PC-3 (cell line): ENCODE results near the gene EMP2. TPM values are rescaled to one million over a fixed set of nuclear protein-coding genes. Genes with fewer than 3 reads are reported as not detected.
A peak's percentile ranks its signal among the peaks of the same experiment; 100 is the strongest.

Experiments used
- ATAC-seq: fragments of 200-7000 bp; cut with Tn5 transposase; 2 replicates; pipeline ENCODE4 v1.9.1; 2020; ENCODE audit warnings: mild to moderate bottlenecking, moderate library complexity
- BruUV-seq: library from RNA; stranded (reverse); fragments of 400-500 nt; replicated peaks from 2 replicates; lab custom pipeline; 2021; lab: Mats Ljungman, UMichigan
- CTCF ChIA-PET: fragments of 300-600 bp; sonication (Branson Sonifier 250); formaldehyde crosslinking; loops from one replicate; lab custom pipeline; 2022; ENCODE audit warnings: antibody characterized with exemption; lab: Charles Lee
- POLR2A ChIA-PET: fragments of 300-600 bp; sonication (Branson Sonifier 250); formaldehyde crosslinking; loops from one replicate; lab custom pipeline; 2022; ENCODE audit warnings: antibody characterized with exemption; ENCODE audit not compliant: unreplicated experiment; lab: Charles Lee
- DNase-seq: peaks from one replicate; pipeline ENCODE4 v3.0.0-alpha.2; 2015
- H2AFZ ChIP-seq: fragments of 300-600 bp; sonication (generic); 2 replicates; pipeline ENCODE4 v1.6.0; 2016; ENCODE audit warnings: antibody characterized with exemption, low read length
- H3F3A ChIP-seq: fragments of 300-600 bp; sonication (generic); one replicate; pipeline ENCODE4 v1.6.0; 2017; ENCODE audit warnings: antibody characterized with exemption, low read length, control low read depth, mild to moderate bottlenecking; ENCODE audit not compliant: unreplicated experiment
- H3K27ac ChIP-seq: fragments of 300-600 bp; sonication (generic); 2 replicates; pipeline ENCODE4 v1.5.1; 2016; ENCODE audit warnings: mild to moderate bottlenecking, low read length
- H3K27me3 ChIP-seq: fragments of 300-600 bp; sonication (generic); 2 replicates; pipeline ENCODE4 v1.6.1; 2016; ENCODE audit warnings: low read length, mixed read lengths
- H3K36me3 ChIP-seq: fragments of 300-600 bp; sonication (generic); 2 replicates; pipeline ENCODE4 v1.6.1; 2016; ENCODE audit warnings: low read depth, mixed run types, low read length, mixed read lengths
- H3K4me1 ChIP-seq: fragments of 300-600 bp; sonication (generic); 2 replicates; pipeline ENCODE4 v1.5.1; 2016; ENCODE audit warnings: low read length; ENCODE audit not compliant: insufficient read depth
- H3K4me2 ChIP-seq: fragments of 300-600 bp; sonication (generic); 2 replicates; pipeline ENCODE4 v1.6.0; 2016; ENCODE audit warnings: low read length
- H3K4me3 ChIP-seq: fragments of 300-600 bp; sonication (generic); 2 replicates; pipeline ENCODE4 v1.5.1; 2016; ENCODE audit warnings: mild to moderate bottlenecking, low read length, mixed read lengths
- H3K79me2 ChIP-seq: fragments of 300-600 bp; sonication (generic); 2 replicates; pipeline ENCODE4 v1.6.1; 2017; ENCODE audit warnings: low read length, mixed read lengths
- H3K9ac ChIP-seq: fragments of 300-600 bp; sonication (generic); 2 replicates; pipeline ENCODE4 v1.6.0; 2016; ENCODE audit warnings: mild to moderate bottlenecking, low read length
- H3K9me2 ChIP-seq: fragments of 300-600 bp; sonication (generic); replicated peaks from 2 replicates; pipeline ENCODE4 v1.6.1; 2016; ENCODE audit warnings: mixed run types, low read length, mixed read lengths
- H3K9me3 ChIP-seq: fragments of 300-600 bp; sonication (generic); 2 replicates; pipeline ENCODE4 v1.6.1; 2016; ENCODE audit warnings: low read length, mixed read lengths
- H4K20me1 ChIP-seq: fragments of 300-600 bp; sonication (generic); 2 replicates; pipeline ENCODE4 v1.6.1; 2016; ENCODE audit warnings: low read length, mixed read lengths
- EZH2 ChIP-seq: fragments of 300-600 bp; sonication (generic); IDR thresholded peaks from one replicate; pipeline ENCODE4 v1.6.1; 2017; ENCODE audit warnings: antibody characterized with exemption, mild to moderate bottlenecking, low read length; ENCODE audit not compliant: unreplicated experiment
- EZH2phosphoT487 ChIP-seq: fragments of 300-600 bp; sonication (generic); IDR thresholded peaks from 2 replicates; pipeline ENCODE4 v1.6.1; 2018; ENCODE audit warnings: mild to moderate bottlenecking, antibody characterized with exemption, low read length, borderline replicate concordance
- intact Hi-C: fragments of 100-400 bp; cut with micrococcal nuclease; formaldehyde crosslinking; loops from 2 replicates; pipeline ENCODE4 v1.9.0; 2023
- total RNA-seq: library from RNA; depleted of rRNA; stranded (reverse); fragments of >200 nt; gene quantifications from 2 replicates; pipeline ENCODE4 v1.2.3, GENCODE V29; 2014
- TF ChIP-seq, protein P1 (sequence below): fragments of 300-600 bp; sonication (generic); conservative IDR thresholded peaks from 2 replicates; pipeline ENCODE4 v1.5.1; 2017; ENCODE audit warnings: antibody characterized with exemption, low read depth, mild to moderate bottlenecking, low read length

EMP2 gene
- total RNA-seq, 1 experiment from 2014 or later, result 38.7 TPM

DNA sequence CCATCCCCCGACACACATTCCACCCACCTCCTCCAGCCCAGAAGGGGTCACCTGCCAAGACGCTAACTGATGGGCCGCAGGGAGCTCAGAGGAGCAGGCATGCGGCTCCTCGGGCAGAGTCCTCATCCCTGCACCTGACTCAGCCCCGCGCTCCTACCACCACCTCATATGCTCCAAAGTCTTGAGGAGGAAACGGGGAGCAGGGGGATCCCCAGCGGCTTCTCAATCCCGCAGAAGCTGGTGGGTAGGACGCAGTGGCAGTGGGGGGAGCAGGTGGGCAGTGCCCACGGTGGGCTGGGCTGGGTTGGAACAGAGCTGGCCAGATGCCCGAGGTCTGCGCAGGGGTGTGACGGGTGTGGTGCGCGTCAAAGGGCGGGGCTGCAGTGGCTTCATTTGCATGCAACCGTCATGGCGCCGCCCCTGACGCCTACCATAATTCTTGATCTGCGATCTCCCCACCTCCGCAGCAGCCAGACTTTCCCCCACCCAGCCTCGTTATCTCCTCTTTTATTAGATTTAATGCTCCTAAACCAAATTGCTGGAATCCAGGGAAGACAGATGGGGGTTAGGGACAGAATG is 39.0 kb upstream of the EMP2 start:
- no peaks in the 10 kb centered on the region for H3K9me2 ChIP-seq
- TF ChIP-seq, protein P1, sequence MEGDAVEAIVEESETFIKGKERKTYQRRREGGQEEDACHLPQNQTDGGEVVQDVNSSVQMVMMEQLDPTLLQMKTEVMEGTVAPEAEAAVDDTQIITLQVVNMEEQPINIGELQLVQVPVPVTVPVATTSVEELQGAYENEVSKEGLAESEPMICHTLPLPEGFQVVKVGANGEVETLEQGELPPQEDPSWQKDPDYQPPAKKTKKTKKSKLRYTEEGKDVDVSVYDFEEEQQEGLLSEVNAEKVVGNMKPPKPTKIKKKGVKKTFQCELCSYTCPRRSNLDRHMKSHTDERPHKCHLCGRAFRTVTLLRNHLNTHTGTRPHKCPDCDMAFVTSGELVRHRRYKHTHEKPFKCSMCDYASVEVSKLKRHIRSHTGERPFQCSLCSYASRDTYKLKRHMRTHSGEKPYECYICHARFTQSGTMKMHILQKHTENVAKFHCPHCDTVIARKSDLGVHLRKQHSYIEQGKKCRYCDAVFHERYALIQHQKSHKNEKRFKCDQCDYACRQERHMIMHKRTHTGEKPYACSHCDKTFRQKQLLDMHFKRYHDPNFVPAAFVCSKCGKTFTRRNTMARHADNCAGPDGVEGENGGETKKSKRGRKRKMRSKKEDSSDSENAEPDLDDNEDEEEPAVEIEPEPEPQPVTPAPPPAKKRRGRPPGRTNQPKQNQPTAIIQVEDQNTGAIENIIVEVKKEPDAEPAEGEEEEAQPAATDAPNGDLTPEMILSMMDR, result no peak
- no peak for TF ChIP-seq EZH2
- TF ChIP-seq EZH2phosphoT487, result no peak
- H3K79me2 ChIP-seq, result no peaks in the 10 kb centered on the region
- no peak overlapping the region for H3K4me2 ChIP-seq
- no peak for ATAC-seq
- no peaks in the 10 kb centered on the region for H3K27me3 ChIP-seq
- H4K20me1 ChIP-seq, result no peaks in the 10 kb centered on the region
- no peak overlapping the region for H3K27ac ChIP-seq
- ChIA-PET CTCF (no interaction called here), POLR2A (no interaction called here)
- no peaks in the 10 kb centered on the region for H3F3A ChIP-seq
- no peak overlapping the region for H2AFZ ChIP-seq
- H3K36me3 ChIP-seq, result no peaks in the 10 kb centered on the region
- no peaks in the 10 kb centered on the region for H3K9me3 ChIP-seq
- BruUV-seq, result no TSS peak
- peaks cover 13% of the 10 kb centered on the region for H3K4me1 ChIP-seq
- DNase-seq, result no peak
- no peak overlapping the region for H3K9ac ChIP-seq
- H3K4me3 ChIP-seq, result no peak overlapping the region
- intact Hi-C loops, result no loop called here

DNA sequence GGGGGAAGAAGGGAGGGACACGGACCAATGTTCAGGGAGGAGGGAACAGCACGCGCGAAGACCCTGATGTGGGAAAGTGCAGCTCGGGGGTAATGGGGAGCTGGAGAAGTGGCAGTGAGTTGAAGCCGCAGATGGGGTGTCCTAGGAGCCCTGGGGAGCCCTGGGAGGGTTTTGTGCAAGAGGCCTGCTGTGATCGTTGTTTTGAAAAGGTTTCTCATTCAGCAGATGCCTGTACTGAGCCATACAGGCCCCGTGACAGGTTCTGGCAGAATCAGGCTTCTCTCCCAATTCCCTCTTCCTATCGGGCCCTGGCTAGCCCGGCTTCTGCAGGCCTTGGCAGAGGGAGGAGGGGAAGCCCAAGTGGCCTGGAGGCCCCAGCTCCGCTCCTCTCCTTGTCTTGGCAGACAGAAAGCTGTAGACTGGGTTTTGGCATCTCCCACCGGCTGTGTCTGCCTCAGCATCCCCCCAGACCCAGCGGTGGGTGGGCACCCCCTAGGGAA is 38.4 kb upstream of the EMP2 start:
- no peak overlapping the region for H3K4me2 ChIP-seq
- BruUV-seq, result no TSS peak
- ChIA-PET CTCF (no interaction called here), POLR2A (no interaction called here)
- intact Hi-C loops, result no loop called here
- peaks cover 18% of the 10 kb centered on the region for H3K4me1 ChIP-seq
- no peaks in the 10 kb centered on the region for H4K20me1 ChIP-seq
- no peaks in the 10 kb centered on the region for H3K9me3 ChIP-seq
- no peak overlapping the region for H2AFZ ChIP-seq
- H3F3A ChIP-seq, result no peaks in the 10 kb centered on the region
- H3K79me2 ChIP-seq, result no peaks in the 10 kb centered on the region
- H3K27me3 ChIP-seq, result no peaks in the 10 kb centered on the region
- H3K27ac ChIP-seq, result no peak overlapping the region
- H3K9me2 ChIP-seq, result no peaks in the 10 kb centered on the region
- no peak overlapping the region for H3K4me3 ChIP-seq
- H3K36me3 ChIP-seq, result no peaks in the 10 kb centered on the region
- H3K9ac ChIP-seq, result no peak overlapping the region
- DNase-seq, result no peak
- ATAC-seq, result no peak
- TF ChIP-seq, protein P1, result no peak
- no peak for TF ChIP-seq EZH2phosphoT487
- no peak for TF ChIP-seq EZH2

DNA sequence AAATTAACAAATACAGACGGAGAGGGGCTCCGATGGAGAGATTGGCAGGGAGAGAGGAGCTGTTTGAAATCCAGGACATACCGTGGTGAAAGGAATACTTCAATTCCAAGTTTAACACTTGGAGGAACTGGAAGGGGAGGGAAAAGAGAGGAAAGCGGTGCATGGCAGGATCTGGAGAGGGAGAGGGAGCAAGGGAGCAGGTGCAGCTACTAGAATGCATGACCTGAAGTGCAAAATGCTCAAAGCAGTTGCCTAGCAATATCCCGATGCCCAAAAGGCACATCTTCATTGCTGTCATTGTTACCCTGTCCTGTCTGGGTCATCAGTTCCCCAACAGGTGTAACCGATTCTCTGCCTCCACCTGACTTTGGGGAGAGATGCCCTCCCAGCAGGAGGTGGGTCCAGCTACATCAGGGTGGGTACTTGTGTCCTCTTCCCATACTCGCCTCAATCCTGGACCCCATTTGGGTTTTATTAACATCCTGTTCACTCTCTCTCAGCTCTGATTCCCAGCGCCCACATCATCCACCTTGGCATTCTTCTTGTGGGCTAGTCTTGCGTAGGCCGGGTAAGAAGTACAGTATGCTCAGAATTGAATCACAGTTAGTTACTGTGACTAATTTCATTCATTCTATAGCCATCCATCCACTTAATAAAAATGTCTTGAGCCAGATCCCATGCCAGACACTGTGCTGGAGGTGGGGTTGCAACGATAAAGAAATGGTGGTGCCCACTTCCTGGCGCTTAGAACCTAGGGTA is 37.4 kb upstream of the EMP2 start:
- intact Hi-C loops, result no loop called here
- CTCF ChIA-PET, result no interaction called here

More for the DNA sequence above, 37.4 kb upstream of the EMP2 start:
- H3K36me3 ChIP-seq, result no peaks in the 10 kb centered on the region
- peak overlapping the region; percentile 57; the same call in 1 of the 2 replicates for H2AFZ ChIP-seq
- no peaks in the 10 kb centered on the region for H3F3A ChIP-seq
- POLR2A ChIA-PET, result no interaction called here
- ATAC-seq, result no peak
- H3K9ac ChIP-seq, result no peak overlapping the region
- H3K4me2 ChIP-seq, result peak overlapping the region; percentile 14; the same call in 1 of the 2 replicates
- no peak overlapping the region for H3K27ac ChIP-seq
- H3K4me3 ChIP-seq, result no peak overlapping the region
- H4K20me1 ChIP-seq, result no peaks in the 10 kb centered on the region
- no peak for DNase-seq
- no peaks in the 10 kb centered on the region for H3K9me3 ChIP-seq
- no TSS peak for BruUV-seq
- H3K27me3 ChIP-seq, result no peaks in the 10 kb centered on the region
- TF ChIP-seq EZH2phosphoT487 (no peak), EZH2 (no peak)
- TF ChIP-seq, protein P1, result no peak
- no peaks in the 10 kb centered on the region for H3K9me2 ChIP-seq
- H3K79me2 ChIP-seq, result no peaks in the 10 kb centered on the region
- peaks cover 18% of the 10 kb centered on the region for H3K4me1 ChIP-seq
